Body of pancreas (tissue), 4 donors: Measurements from ENCODE around the gene TTLL5. TPM values are rescaled to one million over a fixed set of nuclear protein-coding genes. Genes with fewer than 3 reads are reported as not detected.

Source experiments
- ATAC-seq: fragments of 150-250 bp; one replicate; pipeline ENCODE4 v1.9.1; 2016
- DNase-seq, 4 donors: peaks; one replicate each; pipeline ENCODE4 v3.0.0-alpha.2; 2019
- H3K27ac ChIP-seq, 4 donors: fragments of 200-600 bp; sonication (generic); 1 replicate in 3 of 4; 2 replicates in 1 of 4; pipeline versions ENCODE4 v1.5.1 to v1.6.1; 2016 to 2019; ENCODE audit warnings: mild to moderate bottlenecking in 1 of 4, mixed read lengths in 1 of 4, moderate library complexity in 1 of 4
- H3K27me3 ChIP-seq, 2 donors: fragments of 200-600 bp; sonication (generic); one replicate each; pipeline ENCODE4 v1.6.0; 2016; ENCODE audit warnings: mild to moderate bottlenecking in 1 of 2
- H3K36me3 ChIP-seq, 2 donors: fragments of 200-600 bp; sonication (generic); replicated peaks in 1 of 2; 2 replicates each; pipeline ENCODE4 v1.5.1; 2016; ENCODE audit warnings: low read depth in 2 of 2; ENCODE audit not compliant: insufficient read depth in 1 of 2
- H3K4me1 ChIP-seq: fragments of 200-600 bp; sonication (generic); one replicate; pipeline ENCODE4 v1.6.0; 2016
- H3K4me3 ChIP-seq, 2 donors: fragments of 200-600 bp; sonication (generic); 1 replicate in 1 of 2; 2 replicates in 1 of 2; pipeline ENCODE4 v1.5.1; 2016 to 2019
- H3K9me3 ChIP-seq, 3 donors: fragments of 200-600 bp; sonication (generic); 1 replicate in 2 of 3; 2 replicates in 1 of 3; pipeline ENCODE4 v1.5.1; 2016
- POLR2A ChIP-seq, 3 donors: fragments of 450-650 bp; IDR thresholded peaks; one replicate each; pipeline ENCODE4 v1.6.1; 2016; ENCODE audit warnings: antibody characterized with exemption in 3 of 3, mild to moderate bottlenecking in 2 of 3
- WGBS, 2 donors: methylation state at CpG; one replicate each; pipeline ENCODE4 v1.1.5; 2017; 5-methylcytosine and 5-hydroxymethylcytosine counted together
- intact Hi-C: fragments of 100-400 bp; cut with DNase I; formaldehyde crosslinking; loops from one replicate; pipeline ENCODE4 v1.15.1; 2023
- total RNA-seq, 2 donors: library from RNA; depleted of rRNA; stranded (reverse); fragments of >200 nt; gene quantifications; one replicate each; pipeline ENCODE4 v1.1.0, GENCODE V29; 2016
- TF ChIP-seq, protein P1 (sequence below), 7 experiments: fragments of 450-650 bp in 4 of 7; fragments of 200-600 bp in 3 of 7; sonication (generic) in 3 of 7; IDR thresholded peaks; one replicate each; pipeline ENCODE4 v1.5.1; 2016 to 2019; ENCODE audit warnings: antibody characterized with exemption in 7 of 7

TTLL5 gene
- total RNA-seq, 2 donors from 2014 or later = 21.0 to 21.8 TPM

DNA sequence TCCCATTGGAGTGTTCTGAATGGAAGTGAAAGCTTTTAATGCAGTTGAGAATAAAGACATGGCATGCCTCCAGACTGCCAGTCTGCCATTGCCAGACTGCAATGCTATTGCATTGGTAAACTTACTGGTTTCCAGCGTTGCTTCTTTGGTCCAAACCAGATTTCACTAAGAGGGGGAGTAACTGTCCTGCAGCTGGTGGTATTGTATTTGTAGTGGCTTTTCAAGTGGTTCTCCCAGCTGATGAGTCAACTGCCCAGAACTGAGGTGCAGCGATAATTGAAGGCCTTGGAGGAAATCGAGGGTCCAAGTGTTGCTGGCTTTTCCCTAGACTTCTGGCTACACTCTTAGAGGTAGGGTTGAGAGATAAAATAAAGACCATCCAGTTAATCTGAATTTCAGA is 32.2 kb upstream of the TTLL5 start:
- intact Hi-C loops = no loop called here
- TF ChIP-seq POLR2A (IDR thresholded peaks at IDR 0.05) = no peak
- TF ChIP-seq, protein P1, sequence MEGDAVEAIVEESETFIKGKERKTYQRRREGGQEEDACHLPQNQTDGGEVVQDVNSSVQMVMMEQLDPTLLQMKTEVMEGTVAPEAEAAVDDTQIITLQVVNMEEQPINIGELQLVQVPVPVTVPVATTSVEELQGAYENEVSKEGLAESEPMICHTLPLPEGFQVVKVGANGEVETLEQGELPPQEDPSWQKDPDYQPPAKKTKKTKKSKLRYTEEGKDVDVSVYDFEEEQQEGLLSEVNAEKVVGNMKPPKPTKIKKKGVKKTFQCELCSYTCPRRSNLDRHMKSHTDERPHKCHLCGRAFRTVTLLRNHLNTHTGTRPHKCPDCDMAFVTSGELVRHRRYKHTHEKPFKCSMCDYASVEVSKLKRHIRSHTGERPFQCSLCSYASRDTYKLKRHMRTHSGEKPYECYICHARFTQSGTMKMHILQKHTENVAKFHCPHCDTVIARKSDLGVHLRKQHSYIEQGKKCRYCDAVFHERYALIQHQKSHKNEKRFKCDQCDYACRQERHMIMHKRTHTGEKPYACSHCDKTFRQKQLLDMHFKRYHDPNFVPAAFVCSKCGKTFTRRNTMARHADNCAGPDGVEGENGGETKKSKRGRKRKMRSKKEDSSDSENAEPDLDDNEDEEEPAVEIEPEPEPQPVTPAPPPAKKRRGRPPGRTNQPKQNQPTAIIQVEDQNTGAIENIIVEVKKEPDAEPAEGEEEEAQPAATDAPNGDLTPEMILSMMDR (IDR thresholded peaks at IDR 0.05) = no peak
- ATAC-seq (no peak), DNase-seq (no peak)
- Histone ChIP-seq H3K9me3 (no peaks in the 10 kb centered on the region), H3K4me3 (no peak overlapping the region), H3K4me1 (no peaks in the 10 kb centered on the region), H3K27ac (no peak overlapping the region), H3K27me3 (no peaks in the 10 kb centered on the region), H3K36me3 (no peaks in the 10 kb centered on the region)
- 73 to 74% methylated on average over 3 of the region's 3 CpGs for WGBS, 2 donors

DNA sequence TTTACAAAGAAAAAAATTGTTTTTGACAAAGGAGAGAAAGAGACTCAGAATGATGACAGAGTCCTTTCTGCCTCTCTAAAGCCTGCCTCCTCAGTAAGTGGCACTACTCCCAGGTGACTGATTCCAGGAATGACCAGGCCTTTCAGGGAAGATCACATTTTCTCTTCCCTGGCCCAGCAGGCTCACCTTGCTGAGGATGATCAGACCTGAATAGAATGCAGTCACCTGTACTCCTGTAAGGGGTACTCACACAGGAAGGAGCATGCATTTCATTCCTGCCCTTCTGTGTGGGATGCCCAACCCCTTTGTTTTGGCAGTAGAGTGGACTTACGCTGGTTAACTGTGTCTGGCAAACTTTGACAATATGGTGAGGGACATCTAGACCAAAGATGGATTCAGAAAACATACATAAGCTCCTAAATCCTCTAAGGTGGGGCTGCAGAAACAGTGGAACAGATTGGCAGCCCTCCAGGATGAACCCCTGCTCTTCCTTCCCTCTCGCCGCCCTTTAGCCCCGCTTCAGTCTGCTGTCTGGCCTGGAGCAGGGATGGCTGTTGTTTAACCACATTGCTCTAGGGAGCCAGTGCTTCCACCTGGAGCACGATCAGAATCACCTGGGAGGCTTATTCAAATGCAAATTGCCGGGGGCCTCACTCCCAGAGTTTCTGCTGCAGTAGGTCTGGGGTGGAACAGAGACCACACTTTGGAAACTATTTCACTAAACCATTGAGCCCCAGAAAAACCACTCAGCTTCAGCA is 30.2 kb upstream of the TTLL5 start:
- no peak overlapping the region for H3K4me3 ChIP-seq
- TF ChIP-seq POLR2A (IDR thresholded peaks at IDR 0.05) = no peak
- TF ChIP-seq, protein P1 (IDR thresholded peaks at IDR 0.05) = no peak
- intact Hi-C loops = no loop called here
- H3K27me3 ChIP-seq = no peaks in the 10 kb centered on the region
- H3K4me1 ChIP-seq = no peaks in the 10 kb centered on the region
- H3K27ac ChIP-seq = no peak overlapping the region
- DNase-seq (no peak), ATAC-seq (no peak)
- no peaks in the 10 kb centered on the region for H3K36me3 ChIP-seq
- no peaks in the 10 kb centered on the region for H3K9me3 ChIP-seq
- WGBS, 2 donors = 85 to 92% methylated on average over 6 of the region's 6 CpGs

DNA sequence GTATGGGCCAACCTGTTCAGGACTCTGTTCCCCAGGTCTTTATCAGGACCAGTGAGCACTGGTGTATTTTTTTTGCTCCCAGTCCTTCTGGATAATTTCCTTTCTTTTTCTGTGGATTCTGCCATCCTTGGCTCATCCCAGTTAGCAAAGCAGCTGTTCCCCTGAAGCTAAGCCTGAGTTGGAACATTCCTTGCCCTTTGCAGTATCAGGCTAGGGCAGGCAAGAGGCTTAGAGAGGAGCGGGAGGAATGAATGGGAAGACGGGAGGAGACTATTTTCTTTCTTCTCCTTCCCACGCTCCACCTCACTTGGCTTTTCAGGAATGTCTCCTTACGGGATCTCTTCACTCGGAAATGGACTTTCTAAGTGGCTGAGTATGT is 29.6 kb upstream of the TTLL5 start:
- DNase-seq (no peak), ATAC-seq (no peak)
- TF ChIP-seq, protein P1 (IDR thresholded peaks at IDR 0.05) = no peak
- TF ChIP-seq POLR2A (IDR thresholded peaks at IDR 0.05) = no peak
- intact Hi-C loops = no loop called here
- 80 to 81% methylated on average over 5 of the region's 5 CpGs for WGBS, 2 donors
- H3K4me3 ChIP-seq = no peak overlapping the region
- no peaks in the 10 kb centered on the region for H3K36me3 ChIP-seq
- H3K9me3 ChIP-seq = no peaks in the 10 kb centered on the region
- H3K27me3 ChIP-seq = no peaks in the 10 kb centered on the region
- H3K27ac ChIP-seq = no peak overlapping the region
- no peaks in the 10 kb centered on the region for H3K4me1 ChIP-seq

DNA sequence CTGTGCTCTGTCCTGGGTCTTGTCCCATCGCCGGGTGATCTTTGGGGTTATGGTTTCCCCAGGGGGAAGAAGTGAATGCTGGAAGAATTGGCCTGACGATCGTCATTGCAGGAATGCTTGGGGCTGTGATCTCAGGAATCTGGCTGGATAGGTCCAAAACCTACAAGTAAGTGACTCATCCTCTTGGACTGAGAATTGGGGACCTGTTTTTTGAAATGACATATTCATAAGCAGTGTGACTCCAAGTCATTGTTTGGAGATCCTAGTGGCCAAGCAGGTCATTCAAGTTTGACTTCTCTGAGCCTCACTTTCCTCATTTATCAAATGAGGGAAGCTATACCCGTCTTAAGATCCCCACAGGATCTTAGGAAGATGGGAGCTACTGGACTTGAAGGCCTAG is 26.2 kb upstream of the TTLL5 start:
- no peak for ATAC-seq
- TF ChIP-seq, protein P1 (IDR thresholded peaks at IDR 0.05) = no peak
- TF ChIP-seq POLR2A (IDR thresholded peaks at IDR 0.05) = no peak
- no peak overlapping the region for H3K4me3 ChIP-seq
- WGBS, 2 donors = 78 to 79% methylated on average over 5 of the region's 5 CpGs
- H3K4me1 ChIP-seq = no peaks in the 10 kb centered on the region
- no peaks in the 10 kb centered on the region for H3K9me3 ChIP-seq
- no peak overlapping the region for H3K27ac ChIP-seq
- DNase-seq = no peak
- H3K27me3 ChIP-seq = no peaks in the 10 kb centered on the region
- no peaks in the 10 kb centered on the region for H3K36me3 ChIP-seq
- intact Hi-C loops = no loop called here

DNA sequence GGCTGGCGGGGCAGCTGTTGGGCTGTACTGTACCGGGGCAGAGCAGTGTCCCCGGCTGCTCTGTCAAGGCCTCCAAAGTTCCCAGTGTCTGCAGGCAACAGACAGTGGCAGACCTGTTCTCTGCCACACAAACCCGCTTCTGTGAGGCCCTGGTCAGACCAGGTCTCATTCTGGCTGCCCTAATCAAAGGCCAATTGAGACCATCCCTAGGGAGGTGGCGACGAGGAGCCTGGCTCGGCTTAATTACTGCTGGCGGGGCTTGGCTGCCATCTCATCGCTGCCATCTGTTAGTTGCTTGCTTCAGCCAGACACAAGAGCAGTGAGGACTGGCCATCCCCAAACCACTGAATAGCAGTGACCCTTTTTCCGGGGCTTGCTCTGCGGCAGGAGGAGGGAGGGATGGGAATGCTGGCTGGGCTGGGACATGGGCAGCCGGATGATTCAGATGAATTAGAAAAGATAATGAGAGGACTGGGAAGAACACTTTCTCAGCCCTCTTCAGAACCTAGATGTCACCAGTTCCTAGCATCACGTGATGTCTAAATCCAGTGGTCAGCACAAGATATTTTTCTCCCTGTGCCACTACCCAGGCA is 24.9 kb upstream of the TTLL5 start:
- WGBS, 2 donors = 69 to 78% methylated on average over 10 to 13 of the region's 13 CpGs
- ATAC-seq (no peak), DNase-seq (no peak)
- H3K4me1 ChIP-seq = no peaks in the 10 kb centered on the region
- no peak overlapping the region for H3K27ac ChIP-seq
- H3K4me3 ChIP-seq = no peak overlapping the region
- H3K27me3 ChIP-seq = no peaks in the 10 kb centered on the region
- H3K9me3 ChIP-seq = no peaks in the 10 kb centered on the region
- TF ChIP-seq POLR2A (IDR thresholded peaks at IDR 0.05) = no peak
- TF ChIP-seq, protein P1 (IDR thresholded peaks at IDR 0.05) = no peak
- no peaks in the 10 kb centered on the region for H3K36me3 ChIP-seq
- intact Hi-C loops = no loop called here
